Measurements from ENCODE around the gene MMP10.
A peak's percentile ranks its signal among the peaks of the same experiment; 100 is the strongest.
"Not testable (repeated sequence)": the region's sequence is repeated elsewhere in the genome, so short reads cannot be mapped to it uniquely, and the experiment has no call there.

Gene MMP10

GRCh38 chr11:102783720-102784119 lies 3.3 kb upstream of the MMP10 start:
- no peak for DNase-seq (ENCODE audit: low read depth, low spot score)

GRCh38 chr11:102783016-102783415 lies 2.6 kb upstream of the MMP10 start:
- DNase-seq (ENCODE audit: low read depth, low spot score) = no peak

GRCh38 chr11:102781676-102782075 lies 1.2 kb upstream of the MMP10 start:
- no peak for DNase-seq (ENCODE audit: low read depth, low spot score)

GRCh38 chr11:102776454-102776853 lies 4.0 kb downstream of the MMP10 start:
- no peak for DNase-seq (ENCODE audit: low read depth, low spot score)

- DNase-seq (ENCODE audit: low read depth, low spot score) = no peak
Measured at GRCh38 chr11:102773386-102773785, 7.0 kb downstream of the MMP10 start.

GRCh38 chr11:102771351-102771750 lies 9.1 kb downstream of the MMP10 start:
- no peak for DNase-seq (ENCODE audit: low read depth, low spot score)

- DNase-seq (ENCODE audit: low read depth, low spot score) = no peak
Measured at GRCh38 chr11:102770191-102770590, 10.2 kb downstream of the MMP10 start.

- DNase-seq (ENCODE audit: low read depth, low spot score) = no peak
Measured at GRCh38 chr11:102767800-102768199, 12.6 kb downstream of the MMP10 start.

- DNase-seq (ENCODE audit: low read depth, low spot score) = no peak
Measured at GRCh38 chr11:102763440-102763839, 17.0 kb downstream of the MMP10 start.

- DNase-seq (ENCODE audit: low read depth, low spot score) = peak; percentile 37
Measured at GRCh38 chr11:102762361-102762767, 18.1 kb downstream of the MMP10 start.

- peak; percentile 46 for DNase-seq (ENCODE audit: low read depth, low spot score)
Measured at GRCh38 chr11:102761646-102762238, 18.7 kb downstream of the MMP10 start.

GRCh38 chr11:102760344-102761035 lies 19.9 kb downstream of the MMP10 start:
- peak; percentile 31 for DNase-seq (ENCODE audit: low read depth, low spot score)

GRCh38 chr11:102757823-102758549 lies 22.4 kb downstream of the MMP10 start:
- DNase-seq (ENCODE audit: low read depth, low spot score) = no peak

GRCh38 chr11:102753267-102753666 lies 27.2 kb downstream of the MMP10 start:
- no peak for DNase-seq (ENCODE audit: low read depth, low spot score)

- DNase-seq (ENCODE audit: low read depth, low spot score) = no peak
Measured at GRCh38 chr11:102751673-102752072, 28.8 kb downstream of the MMP10 start.

GRCh38 chr11:102749101-102749722 lies 31.2 kb downstream of the MMP10 start:
- no peak for DNase-seq (ENCODE audit: low read depth, low spot score)

- not testable (repeated sequence) for DNase-seq (ENCODE audit: low read depth, low spot score)
Measured at GRCh38 chr11:102746746-102747578, 33.5 kb downstream of the MMP10 start.

GRCh38 chr11:102734650-102735049 lies 45.8 kb downstream of the MMP10 start:
- no peak for DNase-seq (ENCODE audit: low read depth, low spot score)

- peak; percentile 54 for DNase-seq (ENCODE audit: low read depth, low spot score)
Measured at GRCh38 chr11:102733232-102733875, 47.1 kb downstream of the MMP10 start.

- DNase-seq (ENCODE audit: low read depth, low spot score) = not testable (repeated sequence)
Measured at GRCh38 chr11:102730944-102731343, 49.5 kb downstream of the MMP10 start.

Data from astrocyte of the hippocampus (primary cell).